B cell (primary cell): ENCODE measurements around the gene RFK. TPM values are rescaled to one million over a fixed set of nuclear protein-coding genes. Genes with fewer than 3 reads are reported as not detected.

Experiments
- ATAC-seq: fragments of 200-7000 bp; cut with Tn5 transposase; one replicate; pipeline ENCODE4 v1.10.0; 2021; ENCODE audit warnings: low read depth, mild to moderate bottlenecking, moderate number of reproducible peaks, moderate library complexity
- CTCF ChIA-PET: fragments of 350-600 bp; sonication (Branson Sonifier 250); formaldehyde crosslinking; loops from one replicate; lab custom pipeline; 2021; ENCODE audit warnings: antibody characterized with exemption, inconsistent platforms; lab: Charles Lee
- POLR2A ChIA-PET: fragments of 350-600 bp; sonication (Branson Sonifier 250); formaldehyde crosslinking; loops from one replicate; lab custom pipeline; 2021; ENCODE audit warnings: antibody characterized with exemption; lab: Charles Lee
- DNase-seq: peaks from one replicate; pipeline ENCODE4 v3.0.0; 2013
- H2AFZ ChIP-seq: 2 replicates; pipeline ENCODE4 v1.6.1; 2012; ENCODE audit warnings: mild to moderate bottlenecking, low read depth, low read length; ENCODE audit not compliant: insufficient read depth, poor library complexity, severe bottlenecking
- H3K27ac ChIP-seq, 2 donors: 1 replicate in 1 of 2; 2 replicates in 1 of 2; pipeline ENCODE4 v1.5.1; 2012 to 2013; ENCODE audit warnings: low read length in 2 of 2, mild to moderate bottlenecking in 2 of 2, moderate library complexity in 1 of 2
- H3K27me3 ChIP-seq, 4 experiments: fragments of 200-600 bp in 1 of 4; sonication (generic) in 1 of 4; replicated peaks in 1 of 4; 1 replicate in 2 of 4; 2 replicates in 2 of 4; pipeline versions ENCODE4 v1.6.1 to v1.7.0; 2013 to 2016; ENCODE audit warnings: low read length in 3 of 4, mild to moderate bottlenecking in 2 of 4, mixed read lengths in 1 of 4, moderate library complexity in 1 of 4; ENCODE audit not compliant: insufficient read depth in 4 of 4, control insufficient read depth in 3 of 4; ENCODE audit errors: control extremely low read depth in 1 of 4
- H3K36me3 ChIP-seq, 2 experiments: replicated peaks in 1 of 2; 1 replicate in 1 of 2; 2 replicates in 1 of 2; pipeline versions ENCODE4 v1.6.1 to v1.7.1; 2013; ENCODE audit warnings: low read length in 1 of 2; ENCODE audit not compliant: insufficient read depth in 2 of 2, control insufficient read depth in 1 of 2; ENCODE audit errors: control extremely low read depth in 1 of 2, extremely low read depth in 1 of 2
- H3K4me1 ChIP-seq, 2 donors: fragments of 200-600 bp in 1 of 2; sonication (generic) in 1 of 2; 1 replicate in 1 of 2; 2 replicates in 1 of 2; pipeline versions ENCODE4 v1.5.1 to v1.6.1; 2013 to 2017; ENCODE audit warnings: low read length in 2 of 2; ENCODE audit not compliant: control insufficient read depth in 2 of 2, insufficient read depth in 2 of 2
- H3K4me2 ChIP-seq: replicated peaks from 2 replicates; pipeline ENCODE3; 2012; ENCODE audit warnings: mild to moderate bottlenecking, low read depth, low read length; ENCODE audit not compliant: poor library complexity, severe bottlenecking
- H3K4me3 ChIP-seq, 5 experiments: fragments of 200-600 bp in 1 of 5; sonication (generic) in 1 of 5; 1 replicate in 3 of 5; 2 replicates in 2 of 5; pipeline versions ENCODE4 v1.5.1 to v1.7.0; 2011 to 2016; ENCODE audit warnings: low read length in 4 of 5, mild to moderate bottlenecking in 4 of 5, low read depth in 2 of 5, control low read depth in 1 of 5, moderate library complexity in 1 of 5; ENCODE audit not compliant: insufficient read depth in 1 of 5; ENCODE audit errors: control extremely low read depth in 1 of 5, extremely low read depth in 1 of 5
- H3K79me2 ChIP-seq: fragments of 200-600 bp; sonication (generic); one replicate; pipeline ENCODE4 v1.6.0; 2016; ENCODE audit warnings: low read length; ENCODE audit not compliant: control insufficient read depth, insufficient read depth
- H3K9ac ChIP-seq: fragments of 200-600 bp; sonication (generic); 2 replicates; pipeline ENCODE4 v1.6.1; 2017; ENCODE audit warnings: mild to moderate bottlenecking, low read length, moderate library complexity
- H3K9me3 ChIP-seq, 3 donors: one replicate each; pipeline versions ENCODE4 v1.6.1 to v1.7.1; 2013; ENCODE audit warnings: low read length in 2 of 3; ENCODE audit not compliant: control insufficient read depth in 2 of 3, insufficient read depth in 1 of 3; ENCODE audit errors: control extremely low read depth in 1 of 3
- H4K20me1 ChIP-seq: 2 replicates; pipeline ENCODE4 v1.6.0; 2012; ENCODE audit warnings: mild to moderate bottlenecking, low read length; ENCODE audit not compliant: insufficient read depth, control insufficient read depth, poor library complexity, severe bottlenecking
- H3K27ac Mint-ChIP-seq: one replicate; pipeline ENCODE4 v1.8.0; 2021; ENCODE audit warnings: mixed read lengths
- H3K27me3 Mint-ChIP-seq: one replicate; pipeline ENCODE4 v1.8.0; 2021; ENCODE audit warnings: mixed read lengths
- H3K4me1 Mint-ChIP-seq: one replicate; pipeline ENCODE4 v1.8.0; 2021; ENCODE audit warnings: mixed read lengths
- H3K4me3 Mint-ChIP-seq: one replicate; pipeline ENCODE4 v1.8.0; 2021; ENCODE audit warnings: mixed read lengths
- H3K9me3 Mint-ChIP-seq: one replicate; pipeline ENCODE4 v1.8.0; 2022; ENCODE audit warnings: mixed read lengths; ENCODE audit not compliant: insufficient read depth
- EZH2 ChIP-seq: IDR thresholded peaks from 2 replicates; pipeline ENCODE4 v1.6.1; 2012; ENCODE audit warnings: borderline replicate concordance, low read depth, mild to moderate bottlenecking, moderate library complexity, low read length; ENCODE audit not compliant: insufficient read depth, poor library complexity, severe bottlenecking
- WGBS: methylation state at CpG from one replicate; pipeline ENCODE4 v1.1.5; 2013; ENCODE audit warnings: missing lambda C conversion rate; ENCODE audit not compliant: insufficient coverage; 5-methylcytosine and 5-hydroxymethylcytosine counted together
- intact Hi-C: fragments of 100-400 bp; cut with micrococcal nuclease; formaldehyde crosslinking; loops from one replicate; pipeline ENCODE4 v1.10.0; 2022
- polyA plus RNA-seq: library from polyadenylated mRNA; depleted of rRNA; stranded (reverse); fragments of >200 nt; gene quantifications from 2 replicates; pipeline ENCODE4 v1.2.3, GENCODE V29; 2012
- total RNA-seq, 2 donors: library from RNA; stranded (reverse); fragments of 120-200 nt in 1 of 2; gene quantifications; 1 replicate in 1 of 2; 2 replicates in 1 of 2; pipeline versions ENCODE4 v1.2.3 to v1.2.4, GENCODE V29; 2013 to 2022
- TF ChIP-seq, protein P1 (sequence below): fragments of 200-600 bp; IDR thresholded peaks from one replicate; pipeline ENCODE4 v1.8.0; 2022; ENCODE audit warnings: antibody characterized with exemption, mild to moderate bottlenecking

Gene RFK
- total and polyA plus RNA-seq, 2 donors (not counting 1 experiment from before 2014, with no cell fraction given) = 3.4 to 9.0 TPM

DNA sequence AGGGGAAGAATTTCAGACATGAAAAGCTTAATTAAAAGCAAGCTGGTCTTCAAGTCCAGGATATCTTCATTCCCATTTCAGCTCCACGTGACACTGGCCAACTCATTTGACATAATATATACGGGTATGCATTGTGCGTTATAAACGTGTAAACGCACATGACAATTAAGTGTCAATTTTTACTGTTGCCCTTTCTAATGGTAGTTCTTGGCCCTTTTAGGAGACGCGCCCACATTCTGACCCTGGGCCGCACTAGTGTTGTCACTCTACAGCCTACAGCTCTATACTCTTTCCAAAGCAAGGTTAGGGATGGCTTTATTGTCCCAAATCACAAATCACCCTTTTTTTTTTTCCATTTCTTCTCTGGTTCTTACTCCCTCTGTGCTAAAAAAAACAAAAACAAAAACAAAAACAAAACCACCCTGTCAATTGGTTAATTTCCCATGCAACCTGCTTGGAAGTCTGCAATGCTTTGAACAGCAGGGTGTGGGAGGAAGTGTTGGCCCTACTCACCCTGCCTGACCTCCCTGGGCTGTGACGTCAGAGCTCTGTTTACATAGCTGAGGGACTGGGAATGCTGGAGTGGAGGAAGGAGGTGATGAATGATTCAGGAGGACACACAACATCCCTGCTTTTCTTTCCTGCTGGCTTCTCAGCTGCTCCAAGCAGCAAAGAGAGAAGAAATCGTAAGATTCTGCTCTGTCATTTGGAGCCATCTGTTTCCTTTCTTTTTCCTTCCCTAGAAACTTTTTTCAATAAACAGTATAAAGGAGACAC lies 19.3 kb downstream of the RFK start:
- Histone ChIP-seq H3K4me2 (no peak overlapping the region), H3K79me2 (no peaks in the 10 kb centered on the region), H4K20me1 (no peaks in the 10 kb centered on the region), H3K36me3 (no peaks in the 10 kb centered on the region), H3K27me3 (no peaks in the 10 kb centered on the region), H3K4me3 (no peak overlapping the region), H3K9ac (no peak overlapping the region), H3K27ac (no peak overlapping the region), H3K9me3 (no peaks in the 10 kb centered on the region), H2AFZ (no peak overlapping the region), H3K4me1 (no peaks in the 10 kb centered on the region)
- Mint-ChIP-seq H3K4me3 (no peak overlapping the region), H3K4me1 (no peaks in the 10 kb centered on the region), H3K27me3 (no peaks in the 10 kb centered on the region), H3K27ac (no peak overlapping the region), H3K9me3 (no peaks in the 10 kb centered on the region)
- TF ChIP-seq, protein P1, sequence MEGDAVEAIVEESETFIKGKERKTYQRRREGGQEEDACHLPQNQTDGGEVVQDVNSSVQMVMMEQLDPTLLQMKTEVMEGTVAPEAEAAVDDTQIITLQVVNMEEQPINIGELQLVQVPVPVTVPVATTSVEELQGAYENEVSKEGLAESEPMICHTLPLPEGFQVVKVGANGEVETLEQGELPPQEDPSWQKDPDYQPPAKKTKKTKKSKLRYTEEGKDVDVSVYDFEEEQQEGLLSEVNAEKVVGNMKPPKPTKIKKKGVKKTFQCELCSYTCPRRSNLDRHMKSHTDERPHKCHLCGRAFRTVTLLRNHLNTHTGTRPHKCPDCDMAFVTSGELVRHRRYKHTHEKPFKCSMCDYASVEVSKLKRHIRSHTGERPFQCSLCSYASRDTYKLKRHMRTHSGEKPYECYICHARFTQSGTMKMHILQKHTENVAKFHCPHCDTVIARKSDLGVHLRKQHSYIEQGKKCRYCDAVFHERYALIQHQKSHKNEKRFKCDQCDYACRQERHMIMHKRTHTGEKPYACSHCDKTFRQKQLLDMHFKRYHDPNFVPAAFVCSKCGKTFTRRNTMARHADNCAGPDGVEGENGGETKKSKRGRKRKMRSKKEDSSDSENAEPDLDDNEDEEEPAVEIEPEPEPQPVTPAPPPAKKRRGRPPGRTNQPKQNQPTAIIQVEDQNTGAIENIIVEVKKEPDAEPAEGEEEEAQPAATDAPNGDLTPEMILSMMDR = no peak
- no peak for TF ChIP-seq EZH2
- POLR2A ChIA-PET = no interaction called here
- WGBS = 96% methylated on average over 8 of the region's 10 CpGs
- intact Hi-C loops = no loop called here
- CTCF ChIA-PET = interaction anchor here (0.6 kb wide), 1 partner anchor 65 kb away, joined by 3 read pairs; no protein-coding TSS in a partner anchor
- no peak for ATAC-seq
- no peak for DNase-seq

DNA sequence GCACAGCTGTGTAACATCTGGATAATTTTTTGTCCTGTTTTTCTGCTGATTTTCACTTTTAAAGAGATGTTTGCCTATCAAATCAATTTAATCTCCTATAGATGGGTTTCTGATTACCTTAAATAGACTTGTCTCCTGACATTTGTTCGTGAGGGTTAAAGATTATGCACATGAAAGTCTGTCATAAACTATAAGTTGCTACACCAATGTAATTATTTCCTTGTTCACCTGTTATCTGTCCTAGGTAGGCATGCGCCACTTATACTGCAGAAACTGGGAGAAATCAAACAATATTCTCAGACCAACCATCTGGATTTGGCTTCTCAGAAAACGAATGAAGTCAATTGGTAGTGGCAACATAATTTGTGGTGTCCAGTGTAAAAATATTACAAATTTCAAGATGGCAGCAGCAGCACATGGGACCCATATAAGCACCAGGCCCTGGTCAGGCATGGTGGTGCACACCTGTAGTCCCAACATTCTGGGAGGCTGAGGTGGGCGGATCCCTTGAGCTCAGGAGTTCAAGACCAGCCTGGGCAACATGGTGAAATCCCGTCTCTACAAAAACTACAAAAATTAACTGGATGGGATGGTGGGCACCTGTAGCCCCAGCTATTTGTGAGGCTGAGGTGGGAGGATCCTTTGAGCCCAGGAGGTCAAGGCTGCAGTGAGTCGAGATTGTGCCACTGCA lies 20.3 kb downstream of the RFK start:
- Histone ChIP-seq H3K27me3 (no peaks in the 10 kb centered on the region), H4K20me1 (no peaks in the 10 kb centered on the region), H3K9me3 (no peaks in the 10 kb centered on the region), H3K79me2 (no peaks in the 10 kb centered on the region), H3K4me2 (no peak overlapping the region), H3K9ac (no peak overlapping the region), H3K4me1 (no peaks in the 10 kb centered on the region), H3K4me3 (no peak overlapping the region), H2AFZ (no peak overlapping the region), H3K27ac (no peak overlapping the region), H3K36me3 (no peaks in the 10 kb centered on the region)
- TF ChIP-seq, protein P1 = no peak
- no peak for TF ChIP-seq EZH2
- Mint-ChIP-seq H3K4me1 (no peaks in the 10 kb centered on the region), H3K27me3 (no peaks in the 10 kb centered on the region), H3K4me3 (no peak overlapping the region), H3K27ac (no peak overlapping the region), H3K9me3 (no peaks in the 10 kb centered on the region)
- POLR2A ChIA-PET = no interaction called here
- CTCF ChIA-PET = interaction anchor here (0.6 kb wide), 1 partner anchor 64 kb away, joined by 3 read pairs; no protein-coding TSS in a partner anchor
- WGBS = 89% methylated on average over 3 of the region's 6 CpGs
- intact Hi-C loops = no loop called here
- no peak for ATAC-seq
- no peak for DNase-seq
